ENCODE data around the gene ASPSCR1.

ASPSCR1 gene

GRCh38 chr17:82006468-82007227 lies 29.2 kb downstream of the ASPSCR1 start:
- TF ChIP-seq CTCF (conservative IDR thresholded peaks at IDR 0.05; ENCODE audit: low read length), result no peak
- DNase-seq (ENCODE audit: low read depth), result peak; percentile 43
- H3K4me3 ChIP-seq (ENCODE audit: low read length), result no peak overlapping the region

GRCh38 chr17:82007228-82007494 lies 29.7 kb downstream of the ASPSCR1 start:
- TF ChIP-seq CTCF (conservative IDR thresholded peaks at IDR 0.05; ENCODE audit: low read length), result no peak
- DNase-seq (ENCODE audit: low read depth), result no peak
- no peak overlapping the region for H3K4me3 ChIP-seq (ENCODE audit: low read length)

- no peak for TF ChIP-seq CTCF (conservative IDR thresholded peaks at IDR 0.05; ENCODE audit: low read length)
- no peak for DNase-seq (ENCODE audit: low read depth)
- no peak overlapping the region for H3K4me3 ChIP-seq (ENCODE audit: low read length)
Measured at GRCh38 chr17:82007495-82008257, 30.2 kb downstream of the ASPSCR1 start.

GRCh38 chr17:82008258-82008940 lies 31.0 kb downstream of the ASPSCR1 start:
- no peak for DNase-seq (ENCODE audit: low read depth)
- H3K4me3 ChIP-seq (ENCODE audit: low read length), result no peak overlapping the region
- TF ChIP-seq CTCF (conservative IDR thresholded peaks at IDR 0.05; ENCODE audit: low read length), result no peak

- H3K4me3 ChIP-seq (ENCODE audit: low read length), result no peak overlapping the region
- no peak for TF ChIP-seq CTCF (conservative IDR thresholded peaks at IDR 0.05; ENCODE audit: low read length)
- DNase-seq (ENCODE audit: low read depth), result no peak
Measured at GRCh38 chr17:82008941-82009405, 31.5 kb downstream of the ASPSCR1 start.

- DNase-seq (ENCODE audit: low read depth), result no peak
- TF ChIP-seq CTCF (conservative IDR thresholded peaks at IDR 0.05; ENCODE audit: low read length), result no peak
- no peak overlapping the region for H3K4me3 ChIP-seq (ENCODE audit: low read length)
Measured at GRCh38 chr17:82009413-82009812, 32.0 kb downstream of the ASPSCR1 start.
